GM12875 (cell line): ENCODE measurements around the gene NEDD1.

Experiments
- H3K4me3 ChIP-seq: one replicate; pipeline ENCODE4 v1.5.1; 2011; ENCODE audit warnings: low read depth, low read length, control low read depth
- CTCF ChIP-seq: IDR thresholded peaks from 2 replicates; pipeline ENCODE4 v1.5.1; 2011; ENCODE audit warnings: low read depth, mild to moderate bottlenecking, control low read depth, inconsistent platforms, low read length, moderate library complexity, borderline replicate concordance; ENCODE audit not compliant: insufficient read depth

Gene NEDD1

GRCh38 chr12:96870946-96871345 is 36.1 kb upstream of the NEDD1 start:
- TF ChIP-seq CTCF = no peak
- H3K4me3 ChIP-seq = no peak overlapping the region

GRCh38 chr12:96872961-96873360 is 34.1 kb upstream of the NEDD1 start:
- no peak for TF ChIP-seq CTCF
- H3K4me3 ChIP-seq = no peak overlapping the region

- no peak overlapping the region for H3K4me3 ChIP-seq
- no peak for TF ChIP-seq CTCF
Observed at GRCh38 chr12:96874211-96874610, 32.8 kb upstream of the NEDD1 start.

- no peak overlapping the region for H3K4me3 ChIP-seq
- no peak for TF ChIP-seq CTCF
Observed at GRCh38 chr12:96876966-96877365, 30.1 kb upstream of the NEDD1 start.

GRCh38 chr12:96878704-96879103 is 28.4 kb upstream of the NEDD1 start:
- H3K4me3 ChIP-seq = no peak overlapping the region
- TF ChIP-seq CTCF = no peak

GRCh38 chr12:96879301-96879700 is 27.8 kb upstream of the NEDD1 start:
- H3K4me3 ChIP-seq = no peak overlapping the region
- TF ChIP-seq CTCF = no peak

- no peak overlapping the region for H3K4me3 ChIP-seq
- no peak for TF ChIP-seq CTCF
Observed at GRCh38 chr12:96880220-96880619, 26.8 kb upstream of the NEDD1 start.
